Right forelimb (tissue), 1 donor: ENCODE measurements around the gene ZNF608.

Experiments used
- DNase-seq: peaks from one replicate; pipeline ENCODE4 v3.0.0-alpha.2; 2018

Gene ZNF608

GRCh38 chr5:124752854-124753720, 6.6 kb upstream of the ZNF608 start:
- DNase-seq = no peak

GRCh38 chr5:124751031-124751430, 4.6 kb upstream of the ZNF608 start:
- no peak for DNase-seq

- DNase-seq = peak; percentile 85
Measured at GRCh38 chr5:124748687-124749594, 2.5 kb upstream of the ZNF608 start.

GRCh38 chr5:124747791-124748686, 1.6 kb upstream of the ZNF608 start:
- no peak for DNase-seq

GRCh38 chr5:124746916-124747790, 714 bp upstream of the ZNF608 start:
- DNase-seq = peak; percentile 90

- DNase-seq = no peak
Measured at GRCh38 chr5:124745007-124745927, 1.2 kb downstream of the ZNF608 start.

GRCh38 chr5:124744170-124744971, 2.1 kb downstream of the ZNF608 start:
- peak; percentile 72 for DNase-seq

- DNase-seq = peak; percentile 48
Measured at GRCh38 chr5:124743602-124744169, 2.8 kb downstream of the ZNF608 start.

GRCh38 chr5:124742983-124743601, 3.3 kb downstream of the ZNF608 start:
- DNase-seq = no peak

GRCh38 chr5:124742521-124742920, 3.9 kb downstream of the ZNF608 start:
- no peak for DNase-seq

GRCh38 chr5:124741711-124742496, 4.5 kb downstream of the ZNF608 start:
- DNase-seq = no peak

GRCh38 chr5:124740991-124741583, 5.4 kb downstream of the ZNF608 start:
- no peak for DNase-seq

GRCh38 chr5:124740071-124740470, 6.4 kb downstream of the ZNF608 start:
- DNase-seq = no peak

GRCh38 chr5:124739634-124740025, 6.8 kb downstream of the ZNF608 start:
- DNase-seq = no peak

- DNase-seq = no peak
Measured at GRCh38 chr5:124738681-124739633, 7.5 kb downstream of the ZNF608 start.

GRCh38 chr5:124737651-124738050, 8.8 kb downstream of the ZNF608 start:
- DNase-seq = no peak
